Measurements from ENCODE around the gene PEAK1.

DNA sequence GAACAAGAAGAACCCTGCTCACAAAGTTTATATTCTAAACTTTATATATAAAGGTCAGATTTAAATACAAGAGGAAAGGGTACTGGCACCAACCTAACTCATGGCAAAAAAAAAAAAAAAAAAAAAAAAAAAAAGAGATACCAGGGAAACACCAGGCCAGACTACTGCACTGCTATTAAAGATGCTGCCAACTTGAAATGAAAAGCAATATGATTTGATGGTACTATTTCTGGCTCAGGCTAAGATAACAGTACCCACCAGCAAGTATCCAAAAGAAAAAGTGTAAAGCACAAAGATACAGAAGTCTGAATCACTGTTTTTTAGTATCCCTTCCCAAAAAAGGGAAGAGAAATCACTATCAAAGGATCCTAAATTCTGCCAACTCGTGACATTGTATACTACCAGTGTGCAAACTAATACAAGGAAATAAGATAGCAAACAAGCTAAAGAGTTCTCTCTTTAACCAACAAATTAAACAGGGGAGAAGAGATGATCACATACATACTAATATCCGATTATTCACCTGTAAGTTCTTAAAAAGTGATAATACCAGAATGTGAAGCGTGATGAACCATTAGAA, 28.4 kb downstream of the PEAK1 start:
- TF ChIP-seq CTCF (conservative IDR thresholded peaks at IDR 0.05; ENCODE audit: low read depth in 2 of 2): no peak
- no peak for TF ChIP-seq EZH2 (IDR thresholded peaks at IDR 0.05; ENCODE audit: low read depth, unreplicated experiment)
- TF ChIP-seq NANOG (IDR thresholded peaks at IDR 0.05; ENCODE audit: borderline replicate concordance): no peak
- TF ChIP-seq REST (IDR thresholded peaks at IDR 0.05; ENCODE audit: unreplicated experiment): no peak
- TF ChIP-seq EZH2phosphoT487 (IDR thresholded peaks at IDR 0.05; ENCODE audit: unreplicated experiment): no peak
- no peak for TF ChIP-seq POLR2AphosphoS5 (IDR thresholded peaks at IDR 0.05; ENCODE audit: low read depth)
- TF ChIP-seq CREB1 (CRISPR knock-in tag; IDR thresholded peaks at IDR 0.05; ENCODE audit: low read depth): no peak
- no peak for TF ChIP-seq ZNF114 (CRISPR knock-in tag; IDR thresholded peaks at IDR 0.05)
- no peak for TF ChIP-seq ZNF331 (CRISPR knock-in tag; IDR thresholded peaks at IDR 0.05; ENCODE audit: low read depth)
- TF ChIP-seq JUNB (IDR thresholded peaks at IDR 0.05; ENCODE audit: unreplicated experiment): no peak
- TF ChIP-seq, protein P1, sequence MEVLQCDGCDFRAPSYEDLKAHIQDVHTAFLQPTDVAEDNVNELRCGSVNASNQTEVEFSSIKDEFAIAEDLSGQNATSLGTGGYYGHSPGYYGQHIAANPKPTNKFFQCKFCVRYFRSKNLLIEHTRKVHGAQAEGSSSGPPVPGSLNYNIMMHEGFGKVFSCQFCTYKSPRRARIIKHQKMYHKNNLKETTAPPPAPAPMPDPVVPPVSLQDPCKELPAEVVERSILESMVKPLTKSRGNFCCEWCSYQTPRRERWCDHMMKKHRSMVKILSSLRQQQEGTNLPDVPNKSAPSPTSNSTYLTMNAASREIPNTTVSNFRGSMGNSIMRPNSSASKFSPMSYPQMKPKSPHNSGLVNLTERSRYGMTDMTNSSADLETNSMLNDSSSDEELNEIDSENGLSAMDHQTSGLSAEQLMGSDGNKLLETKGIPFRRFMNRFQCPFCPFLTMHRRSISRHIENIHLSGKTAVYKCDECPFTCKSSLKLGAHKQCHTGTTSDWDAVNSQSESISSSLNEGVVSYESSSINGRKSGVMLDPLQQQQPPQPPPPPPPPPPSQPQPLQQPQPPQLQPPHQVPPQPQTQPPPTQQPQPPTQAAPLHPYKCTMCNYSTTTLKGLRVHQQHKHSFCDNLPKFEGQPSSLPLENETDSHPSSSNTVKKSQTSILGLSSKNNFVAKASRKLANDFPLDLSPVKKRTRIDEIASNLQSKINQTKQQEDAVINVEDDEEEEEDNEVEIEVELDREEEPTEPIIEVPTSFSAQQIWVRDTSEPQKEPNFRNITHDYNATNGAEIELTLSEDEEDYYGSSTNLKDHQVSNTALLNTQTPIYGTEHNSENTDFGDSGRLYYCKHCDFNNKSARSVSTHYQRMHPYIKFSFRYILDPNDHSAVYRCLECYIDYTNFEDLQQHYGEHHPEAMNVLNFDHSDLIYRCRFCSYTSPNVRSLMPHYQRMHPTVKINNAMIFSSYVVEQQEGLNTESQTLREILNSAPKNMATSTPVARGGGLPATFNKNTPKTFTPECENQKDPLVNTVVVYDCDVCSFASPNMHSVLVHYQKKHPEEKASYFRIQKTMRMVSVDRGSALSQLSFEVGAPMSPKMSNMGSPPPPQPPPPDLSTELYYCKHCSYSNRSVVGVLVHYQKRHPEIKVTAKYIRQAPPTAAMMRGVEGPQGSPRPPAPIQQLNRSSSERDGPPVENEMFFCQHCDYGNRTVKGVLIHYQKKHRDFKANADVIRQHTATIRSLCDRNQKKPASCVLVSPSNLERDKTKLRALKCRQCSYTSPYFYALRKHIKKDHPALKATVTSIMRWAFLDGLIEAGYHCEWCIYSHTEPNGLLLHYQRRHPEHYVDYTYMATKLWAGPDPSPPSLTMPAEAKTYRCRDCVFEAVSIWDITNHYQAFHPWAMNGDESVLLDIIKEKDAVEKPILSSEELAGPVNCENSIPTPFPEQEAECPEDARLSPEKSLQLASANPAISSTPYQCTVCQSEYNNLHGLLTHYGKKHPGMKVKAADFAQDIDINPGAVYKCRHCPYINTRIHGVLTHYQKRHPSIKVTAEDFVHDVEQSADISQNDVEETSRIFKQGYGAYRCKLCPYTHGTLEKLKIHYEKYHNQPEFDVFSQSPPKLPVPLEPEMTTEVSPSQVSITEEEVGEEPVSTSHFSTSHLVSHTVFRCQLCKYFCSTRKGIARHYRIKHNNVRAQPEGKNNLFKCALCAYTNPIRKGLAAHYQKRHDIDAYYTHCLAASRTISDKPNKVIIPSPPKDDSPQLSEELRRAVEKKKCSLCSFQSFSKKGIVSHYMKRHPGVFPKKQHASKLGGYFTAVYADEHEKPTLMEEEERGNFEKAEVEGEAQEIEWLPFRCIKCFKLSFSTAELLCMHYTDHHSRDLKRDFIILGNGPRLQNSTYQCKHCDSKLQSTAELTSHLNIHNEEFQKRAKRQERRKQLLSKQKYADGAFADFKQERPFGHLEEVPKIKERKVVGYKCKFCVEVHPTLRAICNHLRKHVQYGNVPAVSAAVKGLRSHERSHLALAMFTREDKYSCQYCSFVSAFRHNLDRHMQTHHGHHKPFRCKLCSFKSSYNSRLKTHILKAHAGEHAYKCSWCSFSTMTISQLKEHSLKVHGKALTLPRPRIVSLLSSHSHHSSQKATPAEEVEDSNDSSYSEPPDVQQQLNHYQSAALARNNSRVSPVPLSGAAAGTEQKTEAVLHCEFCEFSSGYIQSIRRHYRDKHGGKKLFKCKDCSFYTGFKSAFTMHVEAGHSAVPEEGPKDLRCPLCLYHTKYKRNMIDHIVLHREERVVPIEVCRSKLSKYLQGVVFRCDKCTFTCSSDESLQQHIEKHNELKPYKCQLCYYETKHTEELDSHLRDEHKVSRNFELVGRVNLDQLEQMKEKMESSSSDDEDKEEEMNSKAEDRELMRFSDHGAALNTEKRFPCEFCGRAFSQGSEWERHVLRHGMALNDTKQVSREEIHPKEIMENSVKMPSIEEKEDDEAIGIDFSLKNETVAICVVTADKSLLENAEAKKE (CRISPR knock-in tag; IDR thresholded peaks at IDR 0.05): no peak
- TF ChIP-seq STAT1 (IDR thresholded peaks at IDR 0.05; ENCODE audit: unreplicated experiment): no peak
